GM19452 (cell line): Measurements from ENCODE around the gene SPAG16.
"Not testable (repeated sequence)": the region's sequence is repeated elsewhere in the genome, so short reads cannot be mapped to it uniquely, and the experiment has no call there.

Experiments
- ATAC-seq: cut with Tn5 transposase; IDR thresholded peaks from one replicate; pipeline ENCODE4 v1.9.1; 2021; ENCODE audit not compliant: unreplicated experiment

The SPAG16 gene

GRCh38 chr2:213980883-213981282 is 696.6 kb downstream of the SPAG16 start:
- no peak for ATAC-seq

GRCh38 chr2:213989207-213989606 is 704.9 kb downstream of the SPAG16 start:
- no peak for ATAC-seq

- no peak for ATAC-seq
These were observed 707.3 kb downstream of the SPAG16 start for GRCh38 chr2:213991453-213992108.

- ATAC-seq = no peak
These were observed 711.3 kb downstream of the SPAG16 start for GRCh38 chr2:213995400-213996105.

GRCh38 chr2:213998976-213999375 is 714.7 kb downstream of the SPAG16 start:
- not testable (repeated sequence) for ATAC-seq

GRCh38 chr2:214004463-214004862 is 720.2 kb downstream of the SPAG16 start:
- ATAC-seq = no peak

GRCh38 chr2:214005337-214005736 is 721.1 kb downstream of the SPAG16 start:
- no peak for ATAC-seq

GRCh38 chr2:214006601-214007000 is 722.3 kb downstream of the SPAG16 start:
- no peak for ATAC-seq

GRCh38 chr2:214011676-214012075 is 727.4 kb downstream of the SPAG16 start:
- ATAC-seq = no peak

GRCh38 chr2:214014551-214015220 is 730.4 kb downstream of the SPAG16 start:
- no peak for ATAC-seq

GRCh38 chr2:214019229-214019972 is 735.1 kb downstream of the SPAG16 start:
- no peak for ATAC-seq

- no peak for ATAC-seq
These were observed 735.7 kb downstream of the SPAG16 start for GRCh38 chr2:214019973-214020345.

- ATAC-seq = no peak
These were observed 744.9 kb downstream of the SPAG16 start for GRCh38 chr2:214029190-214029589.

- ATAC-seq = no peak
These were observed 747.3 kb downstream of the SPAG16 start for GRCh38 chr2:214031566-214031965.

- ATAC-seq = no peak
These were observed 750.2 kb downstream of the SPAG16 start for GRCh38 chr2:214034417-214034816.

- ATAC-seq = no peak
These were observed 751.0 kb downstream of the SPAG16 start for GRCh38 chr2:214035091-214035852.

GRCh38 chr2:214035921-214036320 is 751.7 kb downstream of the SPAG16 start:
- no peak for ATAC-seq

- ATAC-seq = no peak
These were observed 753.9 kb downstream of the SPAG16 start for GRCh38 chr2:214038186-214038585.

GRCh38 chr2:214050731-214051130 is 766.5 kb downstream of the SPAG16 start:
- no peak for ATAC-seq

- no peak for ATAC-seq
These were observed 767.3 kb downstream of the SPAG16 start for GRCh38 chr2:214051585-214051984.

- no peak for ATAC-seq
These were observed 768.0 kb downstream of the SPAG16 start for GRCh38 chr2:214052235-214052634.
